HG03432 (cell line): ENCODE measurements around the gene RASA4B.
A peak's percentile ranks its signal among the peaks of the same experiment; 100 is the strongest.
"Not testable (repeated sequence)": the region's sequence is repeated elsewhere in the genome, so short reads cannot be mapped to it uniquely, and the experiment has no call there.

Experiments
- ATAC-seq: cut with Tn5 transposase; IDR thresholded peaks from one replicate; pipeline ENCODE4 v1.9.1; 2021; ENCODE audit warnings: mild to moderate bottlenecking, moderate library complexity; ENCODE audit not compliant: unreplicated experiment

Gene RASA4B

DNA sequence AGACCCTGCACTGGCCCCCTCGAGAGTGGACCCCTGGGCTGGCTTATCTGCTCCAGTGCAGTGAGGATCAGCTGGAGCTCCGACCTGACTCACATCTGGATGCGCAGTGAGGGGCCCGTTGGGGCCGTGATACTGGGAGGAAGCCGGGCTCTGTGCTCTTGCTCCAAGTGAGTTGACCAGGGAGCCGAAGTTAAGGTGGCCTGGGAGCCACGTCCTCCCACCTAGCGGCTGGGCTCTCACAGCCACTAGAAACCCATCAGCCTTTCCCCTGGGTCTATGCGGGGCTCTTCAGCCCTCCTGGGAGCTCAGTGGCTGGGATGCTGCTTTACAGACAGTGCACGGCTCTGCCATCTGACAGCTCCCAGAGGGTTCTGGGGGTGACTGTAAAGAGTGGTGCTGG, 62.0 kb downstream of the RASA4B start:
- no peak for ATAC-seq

GRCh38 chr7:102454932-102455331, 62.6 kb downstream of the RASA4B start:
- not testable (repeated sequence) for ATAC-seq

GRCh38 chr7:102454468-102454867, 63.1 kb downstream of the RASA4B start:
- no peak for ATAC-seq

- ATAC-seq: no peak
Measured at GRCh38 chr7:102453319-102453718, 64.3 kb downstream of the RASA4B start.

DNA sequence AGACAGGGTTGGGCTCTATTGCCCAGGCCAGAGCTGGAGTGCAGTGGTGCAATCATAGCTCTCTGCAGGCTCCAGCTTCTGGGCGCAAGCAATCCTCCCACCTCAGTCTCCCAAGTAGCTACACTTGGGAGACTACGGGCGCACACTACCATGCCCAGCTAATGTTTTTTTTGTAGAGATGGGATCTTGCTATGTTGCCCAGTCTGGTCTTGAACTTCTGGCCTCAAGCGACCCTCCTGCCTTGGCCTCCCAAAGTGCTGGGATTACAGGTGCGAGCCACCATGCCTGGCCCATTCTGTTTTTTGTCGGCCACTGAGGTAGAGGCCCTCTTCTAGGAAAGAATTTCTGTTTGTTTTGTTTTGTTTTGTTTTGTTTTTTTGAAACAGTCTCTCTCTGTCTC, 65.1 kb downstream of the RASA4B start:
- ATAC-seq: no peak

DNA sequence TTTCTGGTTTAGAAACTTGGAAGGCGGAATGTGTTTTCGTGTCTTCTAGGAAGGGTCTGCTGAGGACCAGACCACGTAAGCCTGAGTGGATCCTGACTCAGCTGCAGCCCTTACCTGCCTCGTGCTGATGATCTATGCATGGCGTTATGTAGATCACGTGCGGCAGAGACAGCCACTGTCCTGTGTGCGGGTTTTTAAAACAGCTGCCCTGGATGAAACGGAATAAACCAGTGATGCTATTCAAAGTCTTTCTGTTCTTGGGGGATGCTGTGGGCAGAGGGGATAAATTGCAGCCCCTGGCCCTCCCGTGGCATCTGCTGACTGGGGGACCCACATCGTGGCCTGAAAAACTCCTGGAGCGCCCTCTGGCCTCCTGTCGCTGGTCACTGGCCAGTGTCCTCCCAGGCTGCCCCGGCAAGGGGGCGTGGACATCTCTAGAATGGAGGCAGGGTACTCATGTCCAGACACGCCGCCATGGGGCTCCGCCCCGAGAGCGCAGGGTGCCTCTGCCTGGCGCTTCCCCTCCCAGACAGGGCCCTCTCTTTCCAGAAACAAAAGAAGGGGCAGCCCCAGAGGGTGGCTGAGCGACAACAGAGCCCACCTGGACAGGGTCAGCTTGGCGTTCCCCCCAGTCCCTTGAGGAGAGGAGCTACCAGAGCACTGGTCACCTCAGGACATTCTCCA, 66.1 kb downstream of the RASA4B start:
- ATAC-seq: no peak

- no peak for ATAC-seq
Measured at GRCh38 chr7:102450242-102450641, 67.3 kb downstream of the RASA4B start.

DNA sequence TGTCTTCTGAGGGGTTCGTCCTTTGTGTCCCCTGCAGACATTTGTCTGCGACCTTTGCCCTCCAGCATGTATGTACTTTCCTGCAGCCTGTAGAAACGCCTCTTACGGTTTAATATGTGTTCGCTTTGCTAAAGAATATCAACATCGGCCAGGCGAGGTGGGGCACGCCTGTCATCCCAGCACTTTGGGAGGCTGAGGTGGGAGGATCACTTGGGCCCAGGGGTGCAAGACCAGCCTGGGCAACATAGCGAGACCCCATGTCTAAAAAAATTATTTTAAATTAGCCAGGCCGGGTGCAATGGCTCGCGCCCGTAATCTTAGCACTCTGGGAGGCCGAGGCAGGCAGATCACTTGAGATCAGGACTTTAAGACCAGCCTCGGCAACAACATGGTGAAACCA, 68.4 kb downstream of the RASA4B start:
- ATAC-seq: no peak

- no peak for ATAC-seq
Measured at GRCh38 chr7:102447311-102447710, 70.3 kb downstream of the RASA4B start.

DNA sequence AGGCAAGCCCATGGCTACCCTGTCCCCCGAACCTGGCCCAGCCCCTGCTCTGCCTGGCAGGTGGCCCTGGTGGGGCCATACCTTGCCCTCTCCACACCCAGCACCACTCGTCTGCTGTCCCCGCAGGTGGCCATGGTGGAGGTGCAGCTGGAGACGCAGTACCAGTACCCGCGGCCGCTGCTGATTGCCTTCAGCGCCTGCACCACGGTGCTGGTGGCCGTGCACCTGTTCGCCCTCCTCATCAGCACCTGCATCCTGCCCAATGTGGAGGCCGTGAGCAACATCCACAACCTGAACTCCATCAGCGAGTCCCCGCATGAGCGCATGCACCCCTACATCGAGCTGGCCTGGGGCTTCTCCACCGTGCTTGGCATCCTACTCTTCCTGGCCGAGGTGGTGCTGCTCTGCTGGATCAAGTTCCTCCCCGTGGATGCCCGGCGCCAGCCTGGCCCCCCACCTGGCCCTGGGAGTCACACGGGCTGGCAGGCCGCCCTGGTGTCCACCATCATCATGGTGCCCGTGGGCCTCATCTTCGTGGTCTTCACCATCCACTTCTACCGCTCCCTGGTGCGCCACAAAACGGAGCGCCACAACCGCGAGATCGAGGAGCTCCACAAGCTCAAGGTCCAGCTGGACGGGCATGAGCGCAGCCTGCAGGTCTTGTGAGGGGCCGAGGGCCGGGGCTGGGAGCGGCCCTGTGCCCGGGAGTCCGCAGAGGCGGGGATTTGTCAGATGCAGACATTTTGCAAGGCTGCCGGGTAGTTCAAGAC, 71.0 kb downstream of the RASA4B start:
- no peak for ATAC-seq

GRCh38 chr7:102445674-102446071, 71.9 kb downstream of the RASA4B start:
- no peak for ATAC-seq

DNA sequence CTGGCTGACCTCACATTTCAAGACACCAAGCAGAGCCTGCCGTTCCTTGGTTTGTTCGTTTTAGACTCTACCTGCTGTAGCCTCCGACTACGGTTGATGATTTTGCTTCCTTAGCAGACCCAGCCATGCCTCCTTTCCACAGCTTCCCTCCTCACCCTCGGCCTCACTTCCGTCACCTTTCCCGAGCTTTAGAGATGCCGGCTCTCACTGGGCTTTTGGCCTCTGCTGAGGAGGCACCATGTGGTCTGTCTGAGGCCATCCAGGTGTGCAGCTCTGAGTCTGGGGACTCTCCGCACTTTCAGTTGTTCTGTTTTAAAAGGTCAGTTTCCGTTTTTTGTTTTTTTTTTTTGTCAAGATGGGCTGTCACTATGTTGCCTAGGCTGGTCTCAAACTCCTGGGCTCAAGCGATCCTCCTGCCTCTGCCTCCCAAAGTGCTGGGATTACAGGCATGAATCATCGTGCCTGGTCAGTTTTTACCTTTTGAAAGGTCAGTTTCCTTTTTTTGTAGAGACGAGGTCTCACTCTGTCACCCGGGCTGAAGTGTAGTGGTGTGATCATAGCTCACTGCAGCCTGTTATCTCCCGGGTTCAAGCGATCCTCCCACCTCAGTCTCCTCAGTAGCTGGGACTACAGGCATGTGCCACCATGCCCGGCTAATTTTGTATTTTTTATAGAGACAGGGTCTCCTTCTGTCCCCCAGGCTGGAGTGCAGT, 72.5 kb downstream of the RASA4B start:
- peak; percentile 38 for ATAC-seq

DNA sequence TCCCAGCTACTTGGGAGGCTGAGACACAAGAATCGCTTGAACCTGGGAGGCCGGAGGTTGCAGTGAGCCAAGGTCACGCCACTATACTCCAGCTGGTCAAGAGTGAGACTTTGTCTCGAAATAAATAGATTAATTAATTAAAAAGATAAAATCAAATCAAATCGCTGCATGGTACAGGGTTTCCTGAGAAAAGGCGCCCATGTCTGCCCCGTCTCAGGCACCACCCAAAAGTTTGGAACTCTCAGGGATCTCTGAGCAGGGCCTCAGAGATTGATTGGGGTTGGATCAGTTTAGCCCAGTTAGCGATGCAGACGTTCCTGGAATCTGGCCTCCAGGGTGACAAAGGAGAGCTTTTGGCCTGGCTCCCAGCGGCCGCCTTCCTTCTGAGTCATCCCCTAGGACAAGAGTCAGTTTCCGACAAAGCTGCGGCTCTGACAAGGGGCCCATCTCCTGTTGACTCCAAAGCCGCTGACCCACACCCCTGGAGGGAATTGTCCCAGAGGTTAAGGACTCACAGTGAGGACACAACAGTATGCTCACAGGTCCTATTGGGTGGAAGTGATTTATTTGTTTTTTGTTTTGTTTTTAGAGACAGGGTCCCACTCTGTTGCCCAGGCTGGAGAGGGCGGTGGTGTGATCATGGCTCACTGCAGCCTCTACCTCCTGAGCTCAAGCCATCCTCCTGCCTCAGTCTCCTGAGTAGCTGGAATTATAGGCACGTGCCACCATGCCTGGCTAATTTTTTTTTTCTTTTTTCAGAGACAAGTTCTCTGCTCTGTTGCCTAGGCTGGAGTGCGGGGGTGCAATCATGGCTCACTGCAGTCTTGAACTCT, 77.4 kb downstream of the RASA4B start:
- no peak for ATAC-seq

DNA sequence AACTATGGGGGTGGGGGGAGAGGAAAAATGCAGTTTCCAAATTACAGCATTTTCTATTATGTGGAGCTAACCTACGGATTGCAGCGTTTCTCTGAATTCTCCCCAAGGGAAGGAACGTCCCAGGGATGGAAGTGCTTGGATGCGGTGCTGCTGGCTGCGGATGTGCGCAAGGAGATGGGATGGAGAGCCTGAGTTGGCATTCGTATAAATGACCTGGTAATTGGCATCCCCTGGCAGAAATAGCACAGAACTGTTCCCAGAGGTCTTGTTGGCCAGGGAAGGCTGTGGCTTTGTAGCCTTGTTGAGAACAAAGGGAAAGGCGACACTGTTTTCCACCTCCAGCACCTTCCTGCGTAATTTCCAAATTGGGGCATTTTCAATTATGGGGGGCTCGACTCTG, 81.5 kb downstream of the RASA4B start:
- no peak for ATAC-seq

DNA sequence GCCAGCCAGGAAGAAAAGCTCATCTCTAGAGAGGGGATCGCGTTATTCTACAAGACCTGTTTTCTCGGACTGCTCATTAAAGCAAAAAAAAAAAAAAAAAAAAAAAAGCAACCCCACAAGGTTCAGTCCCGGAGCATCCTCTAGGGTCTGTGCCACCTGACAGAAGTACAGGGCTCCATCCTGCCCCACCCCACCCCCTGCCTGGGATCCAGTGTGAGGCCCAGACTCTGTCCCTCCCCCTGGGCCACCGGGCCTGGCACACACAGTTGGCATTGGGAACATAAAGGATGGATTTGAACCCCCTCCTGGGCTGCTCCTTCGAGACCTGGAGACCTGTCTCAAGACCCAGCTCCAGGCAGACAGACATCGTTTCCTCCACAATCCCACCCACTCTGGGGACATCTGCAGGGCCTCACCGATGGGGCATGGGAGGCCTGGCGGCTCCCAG, 83.5 kb downstream of the RASA4B start:
- ATAC-seq: no peak

DNA sequence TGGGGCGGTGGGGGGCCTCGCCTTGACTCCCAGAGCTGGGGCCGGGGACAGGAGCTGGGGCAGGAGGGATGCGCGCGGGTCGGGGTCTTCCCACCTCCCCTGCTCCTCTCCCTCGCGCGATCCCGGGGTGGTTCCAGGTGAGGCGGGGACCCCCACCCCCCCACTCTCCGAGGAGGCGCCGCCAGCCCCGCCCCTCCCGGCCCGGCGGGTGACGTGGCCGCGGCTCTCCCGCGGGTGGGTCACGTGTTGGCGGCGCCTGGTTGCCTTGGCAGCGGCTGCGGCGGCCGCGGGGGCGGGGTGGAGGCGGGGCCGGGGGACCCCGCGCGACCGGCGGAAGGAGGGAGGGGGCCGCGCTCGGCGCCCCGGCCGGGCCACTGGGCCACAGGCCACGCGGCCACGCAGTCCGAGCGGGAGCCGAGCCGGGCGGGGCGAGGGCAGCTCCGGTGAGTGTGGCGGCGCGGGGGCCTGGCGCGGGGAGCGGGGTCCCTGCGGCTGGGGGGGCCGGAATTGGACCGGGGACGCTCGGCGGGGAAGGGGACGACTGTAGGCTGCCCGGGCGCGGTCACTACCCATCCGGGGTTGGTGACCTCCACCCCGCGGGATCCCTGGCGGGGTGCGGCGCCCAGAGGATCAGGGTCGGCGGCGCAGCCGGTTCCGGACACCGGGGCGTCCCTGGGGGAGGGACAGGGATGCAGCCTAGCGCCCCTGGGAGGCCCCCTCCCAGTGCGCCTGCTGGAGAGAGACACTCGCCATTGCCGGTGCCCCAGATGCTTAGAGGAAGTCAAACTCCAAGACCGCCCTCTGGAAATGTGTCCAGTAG, 84.1 kb downstream of the RASA4B start, which contains the start of gene ORAI2:
Gene ORAI2, plus strand, starts transcription at position 357 of the 820 bp plus-strand sequence. CDS start 5,382 bp downstream, outside the sequence.
- ATAC-seq: peak; percentile 73
